Testis (tissue), 2 donors: ENCODE results near the gene FAM120C.

ENCODE experiments used
- CTCF ChIP-seq, 3 experiments: fragments of 450-650 bp in 2 of 3; fragments of 200-600 bp in 1 of 3; sonication (generic) in 1 of 3; IDR thresholded peaks; one replicate each; pipeline ENCODE4 v1.5.1; 2016 to 2019; ENCODE audit warnings: antibody characterized with exemption in 3 of 3, mild to moderate bottlenecking in 2 of 3, moderate library complexity in 1 of 3
- POLR2A ChIP-seq: fragments of 450-650 bp; IDR thresholded peaks from one replicate; pipeline ENCODE4 v1.6.1; 2017; ENCODE audit warnings: antibody characterized with exemption, mild to moderate bottlenecking, moderate library complexity

- TF ChIP-seq POLR2A (no peak), CTCF (IDR thresholded peaks at IDR 0.05) (no peak)
Observed at GRCh38 chrX:54180403-54180802, 2.7 kb downstream of the FAM120C start.
